NCI-H2029 (cell line): ENCODE results near the gene ITPRIPL2.

Experiments
- DNase-seq: peaks from one replicate; lab custom pipeline; 2025; lab: John Stamatoyannopoulos, UW

ITPRIPL2 gene

GRCh38 chr16:19113577-19114358, at the start of gene ITPRIPL2:
TSS of gene ITPRIPL2 (plus strand) at chr16:19113964. CDS start at chr16:19114462, 498 bp downstream.
- peak; percentile 42 for DNase-seq

DNA sequence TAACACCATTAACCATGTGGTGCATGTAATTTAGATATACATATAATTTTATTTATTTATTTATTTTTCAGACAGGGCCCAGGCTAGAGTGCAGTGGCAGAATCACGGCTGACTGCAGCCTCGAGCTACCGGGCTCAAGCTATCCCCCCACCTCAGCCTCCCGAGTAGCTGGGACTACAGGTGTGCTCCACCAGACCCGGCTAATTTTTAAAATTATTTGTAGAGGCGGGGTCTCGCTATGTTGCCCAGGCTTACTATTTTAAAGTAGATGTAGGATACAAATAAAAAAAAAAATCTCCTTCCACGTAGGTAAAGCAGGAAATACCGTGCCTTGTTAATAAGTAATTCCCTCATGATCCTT, 46.8 kb upstream of the ITPRIPL2 start:
- no peak for DNase-seq

- DNase-seq, result peak; percentile 99
Observed at GRCh38 chr16:19067349-19068236, 46.2 kb upstream of the ITPRIPL2 start, which contains the start of gene COQ7. TSS of gene COQ7 (plus strand) at chr16:19067614. CDS start at chr16:19067665, 51 bp downstream.

- DNase-seq, result no peak
Observed at GRCh38 chr16:19068237-19068815, 45.4 kb upstream of the ITPRIPL2 start.

- no peak for DNase-seq
Observed at GRCh38 chr16:19071811-19072777, 41.7 kb upstream of the ITPRIPL2 start.

GRCh38 chr16:19073344-19073743, 40.4 kb upstream of the ITPRIPL2 start:
- no peak for DNase-seq

DNA sequence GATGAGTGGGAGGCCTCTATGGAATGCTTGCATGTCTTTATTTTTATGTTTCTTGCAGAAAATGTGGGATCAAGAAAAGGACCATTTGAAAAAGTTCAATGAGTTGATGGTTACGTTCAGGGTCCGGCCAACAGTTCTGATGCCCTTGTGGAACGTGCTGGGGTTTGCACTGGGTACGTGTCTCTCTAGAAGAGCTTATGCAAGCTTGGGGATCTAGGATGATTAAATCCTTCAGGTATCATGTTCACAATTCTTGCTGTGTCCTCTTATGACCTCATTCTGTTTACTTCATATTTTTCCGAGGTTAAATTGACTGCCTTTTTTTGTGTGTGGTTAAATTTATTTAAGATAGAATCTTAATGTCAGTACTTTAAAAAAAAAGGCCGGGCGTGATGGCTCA, 39.9 kb upstream of the ITPRIPL2 start:
- DNase-seq, result no peak

GRCh38 chr16:19075511-19075910, 38.3 kb upstream of the ITPRIPL2 start:
- no peak for DNase-seq

GRCh38 chr16:19077879-19078278, 35.9 kb upstream of the ITPRIPL2 start:
- DNase-seq, result no peak

GRCh38 chr16:19083670-19084069, 30.1 kb upstream of the ITPRIPL2 start:
- DNase-seq, result no peak

GRCh38 chr16:19084139-19084538, 29.6 kb upstream of the ITPRIPL2 start:
- DNase-seq, result no peak

DNA sequence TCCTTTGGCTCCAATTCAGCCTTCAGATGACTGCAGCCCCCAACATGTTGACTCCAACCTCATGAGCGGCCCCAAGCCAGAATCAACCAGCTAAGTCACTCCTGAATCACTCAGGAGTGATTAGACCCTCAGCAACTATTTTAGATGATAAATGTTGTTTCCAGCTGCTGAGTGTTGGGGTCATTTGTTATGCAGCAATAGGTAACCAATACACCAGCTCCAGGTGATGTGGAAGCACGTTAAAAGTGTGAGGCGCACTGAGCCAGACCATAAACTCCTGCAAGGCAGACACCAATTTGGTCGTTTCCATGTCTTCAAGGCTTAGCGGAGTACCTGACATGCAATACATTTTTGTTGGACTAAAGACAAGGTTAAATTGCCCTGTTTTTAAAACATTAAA, 28.9 kb upstream of the ITPRIPL2 start:
- no peak for DNase-seq

DNA sequence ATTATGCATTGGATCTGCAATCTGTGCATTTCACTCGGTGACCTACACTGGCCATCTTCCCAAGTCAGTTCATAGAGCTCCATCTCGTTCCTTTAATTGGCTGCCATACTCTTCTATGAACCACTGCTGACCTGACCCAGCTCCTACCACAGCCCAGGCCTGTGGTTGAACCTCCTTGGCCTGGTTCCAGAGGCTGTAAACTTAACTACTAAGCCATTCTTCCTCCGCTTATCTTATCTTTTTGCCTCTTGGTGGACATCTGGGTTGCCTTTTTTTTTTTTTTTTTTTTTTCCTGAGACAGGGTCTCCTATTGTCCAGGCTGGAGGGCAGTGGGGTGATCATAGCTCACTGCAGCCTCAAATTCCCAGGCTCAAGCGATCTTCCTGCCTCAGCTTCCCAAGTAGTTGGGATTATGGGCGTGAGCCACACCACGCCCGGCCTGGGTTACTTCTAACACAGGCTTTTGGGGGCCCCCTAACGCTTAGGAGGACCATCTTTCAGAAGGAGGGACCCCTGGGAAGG, 28.0 kb upstream of the ITPRIPL2 start:
- no peak for DNase-seq

GRCh38 chr16:19086322-19087199, 27.2 kb upstream of the ITPRIPL2 start:
- DNase-seq, result peak; percentile 83

DNA sequence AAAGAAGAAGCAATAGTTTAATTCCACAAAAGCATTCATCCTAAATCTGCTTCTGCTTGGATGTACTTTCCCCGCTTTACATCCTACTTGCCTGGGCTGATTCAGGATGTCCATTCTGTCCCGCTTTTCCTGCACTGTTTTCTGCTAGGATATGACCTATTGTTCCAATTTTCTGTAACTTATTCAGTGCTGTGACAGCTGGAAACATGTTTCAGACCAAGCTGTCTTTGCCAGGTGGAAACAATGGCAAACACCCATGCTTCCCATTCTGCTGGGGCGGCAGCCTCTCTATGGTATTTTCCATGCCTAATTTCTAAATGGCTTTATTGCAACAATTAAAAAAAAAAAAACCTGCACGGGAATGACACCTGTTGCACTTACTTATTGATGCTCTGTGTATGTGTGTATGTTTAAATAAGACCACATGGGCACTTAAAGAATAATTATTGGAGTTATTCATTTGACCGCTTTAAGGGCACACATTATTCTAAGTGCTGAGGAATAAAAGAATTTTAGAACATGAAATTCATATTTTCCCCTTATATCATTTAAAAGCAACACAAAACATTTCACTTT, 25.3 kb upstream of the ITPRIPL2 start:
- DNase-seq, result no peak

DNA sequence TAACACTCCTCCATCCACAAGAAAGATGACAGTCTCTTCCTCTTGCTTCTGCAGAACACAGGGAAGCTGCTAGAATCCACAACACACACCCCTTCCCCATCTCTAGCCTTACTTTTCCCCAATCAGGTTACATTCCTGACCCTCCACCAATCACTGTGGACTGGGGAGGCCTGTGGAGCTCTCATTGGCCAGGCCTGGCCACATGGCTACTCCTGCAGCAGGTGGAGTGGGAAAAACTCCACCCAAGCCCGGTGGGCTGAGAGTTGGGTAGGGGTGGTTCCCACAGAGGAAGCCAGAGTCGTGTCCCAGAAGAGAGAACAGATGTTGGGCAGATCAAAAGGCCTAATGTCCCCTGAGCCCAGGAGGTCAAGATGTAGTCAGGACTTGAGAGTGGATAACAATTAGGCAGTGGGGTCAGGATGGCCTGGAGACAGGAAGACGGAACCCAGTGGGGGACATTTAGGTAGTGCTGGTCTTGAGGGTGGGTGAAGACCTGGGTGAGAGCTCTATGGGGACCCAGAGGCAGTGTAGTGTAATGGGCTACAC, 24.3 kb upstream of the ITPRIPL2 start:
- no peak for DNase-seq

DNA sequence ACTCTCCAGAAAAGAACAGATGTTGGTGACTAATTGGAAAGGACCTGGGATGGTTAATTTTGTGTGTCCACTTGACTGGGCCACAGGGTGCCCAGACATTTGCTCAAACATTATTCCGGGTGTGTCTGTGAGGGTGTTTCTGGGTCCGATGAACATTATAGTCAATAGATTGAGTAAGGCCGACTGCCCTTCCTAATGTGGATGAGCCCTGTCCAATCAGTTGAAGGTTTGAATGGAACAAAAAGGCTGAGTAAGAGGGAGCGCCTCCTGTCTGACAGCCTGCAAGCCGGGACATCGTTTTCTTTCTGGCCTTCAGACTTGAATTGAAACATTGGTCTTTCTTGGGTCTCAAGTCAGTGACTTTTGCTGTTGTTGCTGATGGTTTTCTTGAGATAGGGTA, 22.8 kb upstream of the ITPRIPL2 start:
- no peak for DNase-seq

DNA sequence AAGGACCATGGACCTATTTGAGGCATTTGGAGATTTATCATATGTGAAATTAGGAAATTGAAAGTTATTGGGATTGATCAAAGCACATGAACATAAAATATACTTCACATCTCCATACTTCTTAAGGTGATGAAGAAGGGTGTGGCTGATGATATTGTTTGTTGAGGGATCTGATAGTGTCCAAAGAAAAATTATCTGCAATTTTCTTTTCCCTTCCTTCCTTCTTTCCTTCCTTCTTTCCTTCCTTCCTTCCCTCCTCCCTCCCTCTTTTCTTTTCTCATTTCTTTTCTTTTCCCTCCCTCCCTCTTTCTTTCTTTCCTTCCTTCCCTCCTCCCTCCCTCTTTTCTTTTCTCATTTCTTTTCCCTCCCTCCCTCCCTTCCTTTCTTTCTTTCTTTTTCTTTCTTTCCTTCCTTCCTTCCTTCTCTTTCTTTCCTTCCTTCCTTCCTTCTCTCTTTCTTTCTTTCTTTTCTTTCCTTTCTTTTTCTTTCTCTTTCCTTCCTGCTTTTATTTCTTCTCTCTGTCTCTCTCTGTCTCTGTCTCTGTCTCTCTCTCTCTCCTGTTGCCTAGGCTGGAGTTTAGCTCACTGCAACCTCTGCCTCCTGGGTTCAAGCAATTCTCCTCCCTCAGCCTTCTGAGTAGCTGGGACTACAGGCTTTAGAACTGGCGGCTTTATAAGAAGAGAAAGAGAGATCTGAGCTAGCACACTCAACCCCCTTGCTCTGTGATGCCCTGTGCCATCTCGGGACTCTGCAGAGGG, 20.9 kb upstream of the ITPRIPL2 start:
- DNase-seq, result no peak
